ENCODE measurements around the gene SEMA7A. TPM values are rescaled to one million over a fixed set of nuclear protein-coding genes. Genes with fewer than 3 reads are reported as not detected.

SEMA7A gene
- total and polyA plus RNA-seq, 9 of the 15 experiments (the other 6 are each of a cell fraction or from before 2014, with no cell fraction given): 0.04 to 8.2 (median 5.4) TPM; not detected in 1

- TF ChIP-seq MEIS2 (IDR thresholded peaks at IDR 0.05; ENCODE audit: partially characterized antibody) (peak; percentile 22), EGR1 (conservative IDR thresholded peaks at IDR 0.05) (0 out of 2 replicates have a peak, but pooled peaks have one; percentile 11), FUS (optimal IDR thresholded peaks at IDR 0.05; ENCODE audit: low read depth, low read length) (no peak), NR3C1 (CRISPR knock-in tag; IDR thresholded peaks at IDR 0.05) (no peak), HDGF (IDR thresholded peaks at IDR 0.05) (0 out of 2 replicates have a peak, but pooled peaks have one; percentile 52), TCF7 (IDR thresholded peaks at IDR 0.05; ENCODE audit: borderline replicate concordance) (no peak), RREB1 (CRISPR knock-in tag; IDR thresholded peaks at IDR 0.05) (0 out of 2 replicates have a peak, but pooled peaks have one; percentile 60), ZNF3 (CRISPR knock-in tag; IDR thresholded peaks at IDR 0.05) (no peak), ZNF76 (CRISPR knock-in tag; IDR thresholded peaks at IDR 0.05; ENCODE audit: borderline replicate concordance) (no peak), SPI1 (IDR thresholded peaks at IDR 0.05; ENCODE audit: borderline replicate concordance, low read depth, low read length) (peak; percentile 39; the same call in 1 of the 2 replicates), ZNF324 (CRISPR knock-in tag; IDR thresholded peaks at IDR 0.05) (no peak), NFATC3 (IDR thresholded peaks at IDR 0.05) (no peak), NCOA4 (IDR thresholded peaks at IDR 0.05; ENCODE audit: partially characterized antibody) (no peak), XRCC3 (IDR thresholded peaks at IDR 0.05) (no peak), MCM3 (IDR thresholded peaks at IDR 0.05) (no peak), YBX1 (IDR thresholded peaks at IDR 0.05) (no peak), ZNF165 (CRISPR knock-in tag; IDR thresholded peaks at IDR 0.05; ENCODE audit: borderline replicate concordance) (no peak), MAZ (CRISPR knock-in tag; conservative IDR thresholded peaks at IDR 0.05 in 1 of 2, IDR thresholded peaks at IDR 0.05 in 1 of 2) (no peak; a peak in 1 of 4 replicates), PBX2 (CRISPR knock-in tag; IDR thresholded peaks at IDR 0.05; ENCODE audit: low read depth) (no peak), PBX2 (tag; conservative IDR thresholded peaks at IDR 0.05; ENCODE audit: low read depth) (peak; percentile 63), ZNF75A (CRISPR knock-in tag; IDR thresholded peaks at IDR 0.05) (no peak), KLF16 (IDR thresholded peaks at IDR 0.05) (no peak)
Observed at GRCh38 chr15:74391582-74392450, 41.9 kb downstream of the SEMA7A start (continued).

Data from K562 (cell line).